Activated naive CD4-positive, alpha-beta T cell treated with anti-CD3 and anti-CD28 coated beads for 36 hours (primary cell): ENCODE data around the gene SLC24A1. TPM values are rescaled to one million over a fixed set of nuclear protein-coding genes. Genes with fewer than 3 reads are reported as not detected.

Experiments used
- CTCF ChIA-PET: fragments of 350-600 bp; sonication (Branson Sonifier 250); formaldehyde crosslinking; loops from one replicate; lab custom pipeline; 2021; ENCODE audit warnings: antibody characterized with exemption; lab: Charles Lee
- DNase-seq: peaks from one replicate; pipeline ENCODE4 v3.0.0-alpha.2; 2020
- H3K27ac Mint-ChIP-seq: one replicate; pipeline ENCODE4 v1.8.0; 2021; ENCODE audit warnings: mild to moderate bottlenecking, mixed read lengths
- H3K27me3 Mint-ChIP-seq: one replicate; pipeline ENCODE4 v1.8.0; 2021; ENCODE audit warnings: low read depth, mixed read lengths
- H3K36me3 Mint-ChIP-seq: one replicate; pipeline ENCODE4 v1.8.0; 2021; ENCODE audit warnings: low read depth, mixed read lengths
- H3K4me1 Mint-ChIP-seq: one replicate; pipeline ENCODE4 v1.8.0; 2021; ENCODE audit warnings: low read depth, mixed read lengths
- H3K4me3 Mint-ChIP-seq: one replicate; pipeline ENCODE4 v1.8.0; 2021; ENCODE audit warnings: mild to moderate bottlenecking, moderate library complexity, mixed read lengths
- H3K9me3 Mint-ChIP-seq: one replicate; pipeline ENCODE4 v1.8.0; 2021; ENCODE audit warnings: mixed read lengths
- intact Hi-C: fragments of 100-400 bp; cut with micrococcal nuclease; formaldehyde crosslinking; loops from one replicate; pipeline ENCODE4 v1.15.1; 2023
- total RNA-seq, 2 experiments: library from RNA; stranded (reverse); gene quantifications; one replicate each; pipeline ENCODE4 v1.2.3, GENCODE V29; 2021

The SLC24A1 gene
- 10 to 100 TPM; 10.7 to 12.4 TPM for total RNA-seq

- DNase-seq, result no peak
- CTCF ChIA-PET, result interaction anchor here (0.8 kb wide), 2 partner anchors 10 to 16 kb away, joined by 3 to 4 read pairs; no protein-coding TSS in a partner anchor
- no peaks in the 10 kb centered on the region for H3K27me3 Mint-ChIP-seq
- no peak within 1 kb of the TSS for H3K4me3 Mint-ChIP-seq
- no peaks in the 10 kb centered on the region for H3K4me1 Mint-ChIP-seq
- no peak within 1 kb of the TSS for H3K27ac Mint-ChIP-seq
- peaks cover 2% of the 10 kb centered on the region for H3K36me3 Mint-ChIP-seq
- no peaks in the 10 kb centered on the region for H3K9me3 Mint-ChIP-seq
- intact Hi-C loops, result no loop called here
These were observed at the start of gene SLC24A1 for GRCh38 chr15:65621638-65622037. Gene SLC24A1, plus strand, starts transcription at chr15:65621938. Its CDS starts 2,143 bp downstream, at chr15:65624081.

- H3K9me3 Mint-ChIP-seq, result no peaks in the 10 kb centered on the region
- no peaks in the 10 kb centered on the region for H3K27me3 Mint-ChIP-seq
- no peak for DNase-seq
- CTCF ChIA-PET, result no interaction called here
- H3K4me3 Mint-ChIP-seq, result no peak overlapping the region
- intact Hi-C loops, result no loop called here
- peaks cover 23% of the 10 kb centered on the region for H3K36me3 Mint-ChIP-seq
- no peaks in the 10 kb centered on the region for H3K4me1 Mint-ChIP-seq
- H3K27ac Mint-ChIP-seq, result no peak overlapping the region
These were observed 49.8 kb upstream of the SLC24A1 start for GRCh38 chr15:65571971-65572370.

GRCh38 chr15:65576664-65577063 lies 45.1 kb upstream of the SLC24A1 start:
- Mint-ChIP-seq H3K36me3 (peaks cover 10% of the 10 kb centered on the region), H3K4me1 (no peaks in the 10 kb centered on the region), H3K9me3 (no peaks in the 10 kb centered on the region), H3K27ac (no peak overlapping the region), H3K27me3 (no peaks in the 10 kb centered on the region), H3K4me3 (no peak overlapping the region)
- intact Hi-C loops, result no loop called here
- CTCF ChIA-PET, result no interaction called here
- no peak for DNase-seq

DNA sequence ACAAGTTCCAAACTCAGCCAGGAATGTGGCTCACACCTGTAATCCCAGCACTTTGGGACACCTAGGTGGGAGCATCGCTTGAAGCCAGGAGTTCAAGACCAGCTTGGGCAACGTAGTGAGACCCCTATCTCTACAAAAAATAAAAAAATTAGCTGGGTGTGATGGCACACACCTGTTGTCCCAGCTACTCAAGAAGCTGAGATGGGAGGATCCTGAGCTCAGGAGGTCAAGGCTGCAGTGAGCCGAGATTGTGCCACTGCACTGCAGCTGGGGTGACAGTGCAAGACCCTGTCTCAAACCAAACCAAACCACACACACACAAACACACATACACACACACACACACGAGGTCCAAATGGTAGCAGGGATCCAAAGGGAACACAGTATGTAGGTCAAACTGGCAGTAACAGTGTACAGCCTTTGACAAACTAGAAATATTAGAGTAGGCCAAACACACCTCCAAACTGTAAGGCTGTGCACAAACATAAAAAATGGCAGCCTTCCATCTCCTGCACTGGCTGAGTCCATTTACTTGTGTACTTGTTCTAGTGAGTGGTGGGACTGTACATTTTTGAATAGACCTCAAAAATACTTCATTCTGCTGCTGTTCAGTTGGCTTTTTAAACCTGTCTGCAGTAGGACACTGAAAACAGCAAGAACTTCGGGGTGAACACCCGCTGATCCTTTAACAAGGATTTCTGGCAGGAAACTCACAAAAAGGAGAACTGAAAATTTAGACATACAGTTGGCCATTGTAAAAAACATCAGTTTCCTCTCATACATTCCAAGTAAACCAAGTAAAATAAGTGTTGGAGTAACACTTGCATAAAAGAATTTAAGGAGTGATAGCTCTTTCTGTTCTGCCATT lies 44.4 kb upstream of the SLC24A1 start:
- no peaks in the 10 kb centered on the region for H3K4me1 Mint-ChIP-seq
- peaks cover 14% of the 10 kb centered on the region for H3K36me3 Mint-ChIP-seq
- H3K27ac Mint-ChIP-seq, result no peak overlapping the region
- no peaks in the 10 kb centered on the region for H3K9me3 Mint-ChIP-seq
- intact Hi-C loops, result no loop called here
- CTCF ChIA-PET, result interaction anchor here (0.6 kb wide), 1 partner anchor 17 kb away, joined by 4 read pairs; no protein-coding TSS in a partner anchor
- no peaks in the 10 kb centered on the region for H3K27me3 Mint-ChIP-seq
- no peak overlapping the region for H3K4me3 Mint-ChIP-seq
- DNase-seq, result no peak

GRCh38 chr15:65578904-65579728 lies 42.6 kb upstream of the SLC24A1 start:
- Mint-ChIP-seq H3K4me3 (no peak overlapping the region), H3K9me3 (no peaks in the 10 kb centered on the region), H3K36me3 (peaks cover 25% of the 10 kb centered on the region), H3K27ac (peak overlapping the region; percentile 64), H3K27me3 (no peaks in the 10 kb centered on the region), H3K4me1 (peaks cover 11% of the 10 kb centered on the region)
- intact Hi-C loops, result no loop called here
- CTCF ChIA-PET, result no interaction called here
- no peak for DNase-seq

DNA sequence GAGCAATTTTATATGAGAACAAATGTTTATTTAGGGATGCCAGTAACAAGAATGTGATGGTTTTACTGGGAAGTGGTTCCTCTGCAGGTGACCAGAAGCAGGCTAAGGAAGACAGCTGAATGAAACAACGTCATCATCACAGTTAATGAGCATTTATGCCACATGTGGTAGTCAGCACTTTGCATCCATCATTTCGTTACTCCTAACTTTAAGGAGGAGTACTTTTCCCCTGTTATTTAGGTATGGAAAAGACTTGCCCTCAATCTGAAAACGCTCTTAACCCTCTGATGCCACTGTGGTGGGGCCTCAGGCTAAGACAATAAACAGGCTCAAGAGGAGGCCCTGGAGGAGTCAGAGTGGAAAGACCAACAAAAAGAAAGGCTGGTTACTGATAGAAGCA lies 42.0 kb upstream of the SLC24A1 start:
- peak overlapping the region; percentile 39 for H3K27ac Mint-ChIP-seq

GRCh38 chr15:65580287-65580686 lies 41.5 kb upstream of the SLC24A1 start:
- DNase-seq, result no peak
- CTCF ChIA-PET, result interaction anchor here (1.1 kb wide), 1 partner anchor 359 kb away, joined by 3 read pairs; no protein-coding TSS in a partner anchor
- H3K4me3 Mint-ChIP-seq, result no peak overlapping the region
- no peaks in the 10 kb centered on the region for H3K27me3 Mint-ChIP-seq
- H3K4me1 Mint-ChIP-seq, result peaks cover 19% of the 10 kb centered on the region
- H3K27ac Mint-ChIP-seq, result no peak overlapping the region
- intact Hi-C loops, result no loop called here
- H3K9me3 Mint-ChIP-seq, result no peaks in the 10 kb centered on the region
- peaks cover 30% of the 10 kb centered on the region for H3K36me3 Mint-ChIP-seq

More for the DNA sequence above, 42.0 kb upstream of the SLC24A1 start:
- Mint-ChIP-seq H3K9me3 (no peaks in the 10 kb centered on the region), H3K36me3 (peaks cover 29% of the 10 kb centered on the region), H3K4me1 (peaks cover 18% of the 10 kb centered on the region), H3K4me3 (no peak overlapping the region), H3K27me3 (no peaks in the 10 kb centered on the region)
- intact Hi-C loops, result no loop called here
- CTCF ChIA-PET, result no interaction called here
- DNase-seq, result no peak

DNA sequence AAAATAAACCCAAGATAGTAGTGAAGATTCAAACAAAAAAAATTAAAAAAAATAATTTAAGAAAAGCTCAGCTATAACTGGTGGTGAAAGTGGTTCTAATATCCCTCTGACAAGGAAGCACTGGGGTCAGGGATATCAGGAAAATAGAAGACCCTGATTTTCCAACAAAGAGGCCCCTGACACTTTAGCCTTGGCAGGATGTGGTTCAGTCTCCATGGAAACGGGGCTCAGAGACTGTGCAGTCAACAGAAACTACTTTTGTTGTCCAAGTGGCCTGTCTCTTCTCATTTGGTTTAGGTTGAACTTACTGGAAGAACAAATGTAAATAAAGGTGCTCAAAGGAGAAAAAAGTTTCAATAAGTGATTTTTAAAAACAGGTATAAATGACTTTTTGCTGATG lies 38.0 kb upstream of the SLC24A1 start:
- H3K4me1 Mint-ChIP-seq, result peaks cover 23% of the 10 kb centered on the region
- peaks cover 35% of the 10 kb centered on the region for H3K36me3 Mint-ChIP-seq
- H3K27ac Mint-ChIP-seq, result peak overlapping the region; percentile 66
- DNase-seq, result peak; percentile 60
- no peaks in the 10 kb centered on the region for H3K27me3 Mint-ChIP-seq
- H3K9me3 Mint-ChIP-seq, result no peaks in the 10 kb centered on the region
- H3K4me3 Mint-ChIP-seq, result no peak overlapping the region
- intact Hi-C loops, result no loop called here
- CTCF ChIA-PET, result no interaction called here

DNA sequence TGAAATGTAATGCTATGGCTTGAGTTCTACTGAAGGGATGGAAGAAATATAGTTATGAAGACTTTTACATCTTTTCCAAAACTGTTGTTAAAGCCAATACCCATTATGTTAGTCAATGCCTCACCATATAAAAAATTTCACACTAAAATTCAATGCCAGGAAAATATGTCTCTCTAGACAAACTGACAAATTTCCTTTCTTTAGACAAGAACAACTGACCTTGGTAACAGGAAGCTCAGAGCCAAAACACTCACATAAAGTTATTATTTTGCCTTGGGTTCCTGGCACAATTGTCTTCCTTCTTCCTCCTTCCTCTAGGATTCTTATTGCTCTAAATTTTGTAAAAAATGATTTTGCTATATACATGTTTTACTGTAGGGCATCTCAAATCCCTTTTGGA lies 37.5 kb upstream of the SLC24A1 start:
- H3K36me3 Mint-ChIP-seq, result peaks cover 35% of the 10 kb centered on the region
- no peaks in the 10 kb centered on the region for H3K27me3 Mint-ChIP-seq
- intact Hi-C loops, result no loop called here

GRCh38 chr15:65587094-65587493 lies 34.6 kb upstream of the SLC24A1 start:
- Mint-ChIP-seq H3K4me1 (peaks cover 23% of the 10 kb centered on the region), H3K4me3 (no peak overlapping the region), H3K27ac (no peak overlapping the region), H3K36me3 (peaks cover 54% of the 10 kb centered on the region), H3K27me3 (no peaks in the 10 kb centered on the region), H3K9me3 (no peaks in the 10 kb centered on the region)
- intact Hi-C loops, result no loop called here
- DNase-seq, result no peak
- CTCF ChIA-PET, result no interaction called here

More for the DNA sequence above, 37.5 kb upstream of the SLC24A1 start:
- H3K4me3 Mint-ChIP-seq, result no peak overlapping the region
- H3K4me1 Mint-ChIP-seq, result peaks cover 23% of the 10 kb centered on the region
- H3K27ac Mint-ChIP-seq, result peak overlapping the region; percentile 66
- CTCF ChIA-PET, result interaction anchor here (1.0 kb wide), 1 partner anchor 21 kb away, joined by 3 read pairs; no protein-coding TSS in a partner anchor
- no peak for DNase-seq
- H3K9me3 Mint-ChIP-seq, result no peaks in the 10 kb centered on the region

DNA sequence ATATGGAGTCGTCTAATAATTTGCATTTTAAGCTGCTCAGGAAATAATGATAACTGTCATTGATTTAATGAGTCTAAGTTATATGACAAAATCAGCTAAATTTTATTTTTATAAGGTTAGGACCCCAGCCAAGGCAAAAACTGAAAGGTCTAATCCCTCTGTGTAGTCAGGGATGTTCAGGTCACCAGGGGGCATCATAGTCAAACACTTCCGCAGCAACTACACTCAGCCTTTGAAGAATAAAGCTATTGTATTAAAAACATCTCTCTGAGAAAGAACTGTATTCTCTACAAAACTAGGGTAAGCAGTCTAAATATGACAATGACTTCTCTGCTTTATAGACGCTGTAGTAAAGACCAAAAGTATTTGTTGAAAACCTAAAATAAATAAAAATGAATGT lies 25.8 kb upstream of the SLC24A1 start:
- H3K4me3 Mint-ChIP-seq, result no peak overlapping the region
- no peaks in the 10 kb centered on the region for H3K9me3 Mint-ChIP-seq
- H3K4me1 Mint-ChIP-seq, result peaks cover 2% of the 10 kb centered on the region
- intact Hi-C loops, result no loop called here
- H3K27me3 Mint-ChIP-seq, result no peaks in the 10 kb centered on the region
- H3K27ac Mint-ChIP-seq, result no peak overlapping the region
- peak; percentile 17 for DNase-seq
- CTCF ChIA-PET, result interaction anchor here (1.0 to 1.1 kb wide), 2 partner anchors 15 to 56 kb away, joined by 3 read pairs; partner anchors contain the start of gene INTS14
- H3K36me3 Mint-ChIP-seq, result peaks cover 30% of the 10 kb centered on the region

- intact Hi-C loops, result no loop called here
- H3K36me3 Mint-ChIP-seq, result peaks cover 22% of the 10 kb centered on the region
- peak overlapping the region; percentile 58 for H3K27ac Mint-ChIP-seq
- CTCF ChIA-PET, result no interaction called here
- no peak overlapping the region for H3K4me3 Mint-ChIP-seq
- H3K4me1 Mint-ChIP-seq, result peaks cover 2% of the 10 kb centered on the region
- no peaks in the 10 kb centered on the region for H3K9me3 Mint-ChIP-seq
- DNase-seq, result no peak
- no peaks in the 10 kb centered on the region for H3K27me3 Mint-ChIP-seq
These were observed 23.3 kb upstream of the SLC24A1 start for GRCh38 chr15:65598468-65598867.
